GM12875 (cell line): ENCODE data around the gene SCTR.
"Not testable (repeated sequence)": the region's sequence is repeated elsewhere in the genome, so short reads cannot be mapped to it uniquely, and the experiment has no call there.

Experiments
- H3K4me3 ChIP-seq: one replicate; pipeline ENCODE4 v1.5.1; 2011; ENCODE audit warnings: low read depth, low read length, control low read depth
- TF ChIP-seq, protein P1 (sequence below): IDR thresholded peaks from 2 replicates; pipeline ENCODE4 v1.5.1; 2011; ENCODE audit warnings: low read depth, mild to moderate bottlenecking, control low read depth, inconsistent platforms, low read length, moderate library complexity, borderline replicate concordance; ENCODE audit not compliant: insufficient read depth

The SCTR gene

DNA sequence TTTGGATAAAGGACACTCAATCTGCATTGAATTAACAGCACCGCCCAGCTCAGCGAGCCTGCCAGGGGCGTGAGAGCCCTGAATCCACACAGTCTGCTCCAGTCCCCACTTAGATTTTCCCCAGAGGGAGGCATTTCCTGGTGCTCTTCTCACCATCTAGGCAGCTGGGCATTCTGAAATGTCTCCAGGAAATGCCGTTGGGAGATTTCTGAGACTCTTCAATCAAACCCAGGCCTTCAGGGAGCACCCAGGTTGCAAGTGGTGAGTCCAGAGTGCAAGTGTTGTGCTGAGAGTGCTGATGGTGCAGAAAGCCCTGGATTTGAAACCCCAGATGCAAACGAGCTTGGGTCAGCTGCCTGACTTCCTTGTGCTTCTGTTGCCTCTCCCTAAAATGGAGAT, 116.1 kb downstream of the SCTR start:
- TF ChIP-seq, protein P1, sequence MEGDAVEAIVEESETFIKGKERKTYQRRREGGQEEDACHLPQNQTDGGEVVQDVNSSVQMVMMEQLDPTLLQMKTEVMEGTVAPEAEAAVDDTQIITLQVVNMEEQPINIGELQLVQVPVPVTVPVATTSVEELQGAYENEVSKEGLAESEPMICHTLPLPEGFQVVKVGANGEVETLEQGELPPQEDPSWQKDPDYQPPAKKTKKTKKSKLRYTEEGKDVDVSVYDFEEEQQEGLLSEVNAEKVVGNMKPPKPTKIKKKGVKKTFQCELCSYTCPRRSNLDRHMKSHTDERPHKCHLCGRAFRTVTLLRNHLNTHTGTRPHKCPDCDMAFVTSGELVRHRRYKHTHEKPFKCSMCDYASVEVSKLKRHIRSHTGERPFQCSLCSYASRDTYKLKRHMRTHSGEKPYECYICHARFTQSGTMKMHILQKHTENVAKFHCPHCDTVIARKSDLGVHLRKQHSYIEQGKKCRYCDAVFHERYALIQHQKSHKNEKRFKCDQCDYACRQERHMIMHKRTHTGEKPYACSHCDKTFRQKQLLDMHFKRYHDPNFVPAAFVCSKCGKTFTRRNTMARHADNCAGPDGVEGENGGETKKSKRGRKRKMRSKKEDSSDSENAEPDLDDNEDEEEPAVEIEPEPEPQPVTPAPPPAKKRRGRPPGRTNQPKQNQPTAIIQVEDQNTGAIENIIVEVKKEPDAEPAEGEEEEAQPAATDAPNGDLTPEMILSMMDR = no peak
- H3K4me3 ChIP-seq = no peak overlapping the region

DNA sequence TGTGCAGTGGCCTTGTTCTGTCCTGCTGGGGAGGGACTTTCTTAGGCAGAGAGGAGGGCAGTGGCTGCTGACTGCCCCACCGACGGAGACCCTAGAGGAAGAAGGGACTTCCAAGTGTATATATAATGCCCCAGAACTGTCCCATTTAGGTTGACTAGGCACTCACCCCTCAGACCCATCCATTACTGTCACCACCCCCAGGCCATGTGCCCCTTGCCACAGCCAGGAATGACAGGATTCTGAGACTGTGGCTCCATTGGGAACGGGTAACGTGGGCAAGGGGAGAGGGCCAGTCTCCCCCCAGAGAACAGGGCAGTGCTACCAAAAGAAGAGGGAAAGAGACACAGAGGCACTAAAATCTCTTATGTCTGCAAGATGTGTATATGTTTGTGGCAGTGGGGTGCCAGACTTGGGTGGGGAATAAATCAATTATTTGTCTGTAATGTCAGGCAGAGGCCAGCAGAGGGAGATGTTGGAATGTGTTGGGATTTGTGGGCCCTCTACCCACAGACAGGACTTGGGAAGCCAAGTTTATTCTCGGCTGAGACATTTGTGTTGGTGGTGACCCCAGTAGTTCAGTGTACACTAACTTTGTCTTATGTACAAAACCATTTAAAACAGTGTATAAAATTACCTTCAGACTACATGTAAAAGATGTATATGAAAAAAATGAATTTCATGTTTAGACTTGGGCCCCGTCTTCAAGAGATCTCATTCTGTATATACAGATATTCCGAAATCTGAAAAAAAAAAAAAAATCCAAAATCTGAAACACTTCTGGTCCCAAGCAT, 116.7 kb downstream of the SCTR start:
- TF ChIP-seq, protein P1 = peak; percentile 72
- no peak overlapping the region for H3K4me3 ChIP-seq

DNA sequence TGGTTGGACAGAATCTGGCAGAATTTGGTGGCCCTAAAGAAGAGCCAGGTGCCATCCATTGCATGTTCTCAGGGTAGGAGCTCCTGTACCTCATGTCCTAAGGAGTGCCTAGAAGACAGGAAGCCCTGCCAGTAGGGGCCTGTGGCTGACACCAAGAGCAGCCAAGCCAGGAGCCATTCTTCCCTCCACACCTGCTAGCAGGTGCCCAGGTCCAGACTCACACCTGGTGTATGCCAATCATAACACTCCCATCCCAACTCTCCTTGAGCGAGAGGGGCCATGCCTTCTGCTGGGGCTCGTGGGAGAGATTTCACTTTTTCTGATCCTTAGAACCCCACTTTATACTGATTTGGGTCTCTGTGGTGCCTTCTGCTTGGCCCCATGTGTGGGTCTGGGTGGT, 119.1 kb downstream of the SCTR start:
- TF ChIP-seq, protein P1 = no peak
- no peak overlapping the region for H3K4me3 ChIP-seq

DNA sequence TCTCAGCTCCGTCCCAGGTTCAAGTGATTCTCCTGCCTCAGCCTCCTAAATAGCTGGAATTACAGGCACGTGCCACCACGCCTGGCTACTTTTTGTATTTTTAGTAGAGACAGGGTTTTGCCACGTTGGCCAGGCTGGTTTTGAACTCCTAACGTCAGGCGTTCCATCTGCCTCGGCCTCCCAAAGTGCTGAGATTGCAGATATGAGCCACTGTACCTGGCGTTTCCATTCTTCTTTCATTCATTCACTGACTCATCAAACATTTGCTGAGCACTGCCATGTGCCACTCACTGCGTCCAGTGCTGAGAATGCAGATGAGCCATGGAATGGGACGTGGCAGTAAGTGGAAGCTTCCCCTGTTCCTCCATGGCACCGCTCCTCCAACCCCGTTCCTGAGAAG, 120.7 kb downstream of the SCTR start:
- H3K4me3 ChIP-seq = not testable (repeated sequence)

DNA sequence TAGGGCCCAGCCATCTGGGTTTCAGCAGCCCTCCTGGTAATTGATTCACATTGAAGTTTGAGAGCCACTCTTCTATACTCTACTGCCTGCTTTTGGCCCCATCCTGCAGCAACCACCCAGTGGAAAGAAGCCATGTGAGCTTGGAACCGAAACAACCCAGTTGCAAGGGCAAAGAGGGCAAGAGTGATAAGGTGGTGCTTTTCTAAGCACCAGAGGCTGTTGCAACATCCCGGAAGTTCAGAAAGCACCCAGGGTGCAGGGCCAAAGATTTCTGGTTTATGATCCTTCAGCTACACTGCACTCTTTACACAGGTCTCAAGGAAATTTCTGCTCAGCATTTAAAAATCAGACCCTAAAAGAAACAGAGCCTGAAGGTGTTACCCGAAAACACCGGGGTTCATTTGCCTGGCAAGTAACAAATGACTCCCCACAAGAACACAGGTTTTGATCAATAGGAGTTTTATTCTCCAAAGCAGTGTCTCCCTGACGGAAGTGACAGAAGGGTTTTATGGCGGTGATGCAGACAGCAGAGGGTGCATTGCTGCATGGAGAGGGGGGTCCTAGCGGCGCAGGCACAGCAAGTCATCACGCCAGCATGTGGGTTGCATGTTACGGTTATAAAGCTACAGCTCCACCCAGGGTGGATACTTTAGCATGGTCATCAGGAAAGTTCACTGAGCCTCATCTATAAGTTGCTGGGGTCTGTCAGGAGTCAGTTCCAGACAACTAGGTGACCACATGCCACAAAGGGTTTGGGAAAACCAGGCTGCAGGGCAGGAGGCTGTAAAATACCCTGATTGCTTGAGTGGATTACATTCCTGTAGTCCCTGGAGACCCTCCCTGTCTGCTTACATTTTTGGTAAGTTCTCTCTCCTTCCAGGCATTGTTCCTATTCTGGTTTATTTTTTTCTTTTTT, 121.4 kb downstream of the SCTR start:
- TF ChIP-seq, protein P1 = no peak
- H3K4me3 ChIP-seq = no peak overlapping the region

DNA sequence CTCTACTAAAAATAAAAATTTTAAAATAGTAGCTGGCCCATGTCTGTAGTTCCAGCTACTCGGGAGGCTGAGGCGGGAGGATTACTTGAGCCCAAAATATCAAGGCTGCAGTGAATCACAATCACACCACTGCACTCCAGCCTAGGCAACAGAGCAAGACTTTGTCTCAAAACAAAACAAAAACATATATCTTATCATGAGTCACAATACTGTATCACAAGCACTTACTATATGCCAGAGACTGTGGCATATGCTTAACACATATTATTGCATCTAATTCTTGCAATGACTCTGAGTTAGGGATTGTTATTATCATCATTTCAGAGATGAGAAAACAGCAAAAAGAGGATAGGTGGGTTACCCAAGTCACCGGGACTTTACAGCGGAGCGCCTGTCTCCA, 122.2 kb downstream of the SCTR start:
- TF ChIP-seq, protein P1 = no peak
- no peak overlapping the region for H3K4me3 ChIP-seq

DNA sequence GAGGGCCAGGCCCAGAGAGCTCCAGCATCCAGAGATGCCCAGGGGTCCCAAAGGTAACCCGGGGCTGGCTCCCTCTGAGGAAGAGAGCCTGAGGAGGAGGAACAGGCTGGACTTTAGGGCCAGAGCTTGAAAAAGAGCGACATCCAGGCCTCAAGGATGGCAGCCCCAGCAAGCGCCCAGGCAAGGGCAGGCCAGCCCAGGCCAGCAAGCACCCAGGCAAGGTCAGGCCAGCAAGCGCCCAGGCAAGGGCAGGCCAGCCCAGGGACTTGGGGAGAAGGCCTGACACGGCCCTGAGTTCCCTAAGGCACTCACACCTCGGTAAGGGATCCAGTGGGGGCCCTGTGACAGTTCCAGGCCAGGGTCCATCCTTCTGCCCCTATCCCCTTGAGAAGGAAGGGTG, 127.1 kb downstream of the SCTR start:
- H3K4me3 ChIP-seq = no peak overlapping the region
- TF ChIP-seq, protein P1 = no peak
